Spleen (tissue), 11 donors: Measurements from ENCODE around the gene SNCAIP. TPM values are rescaled to one million over a fixed set of nuclear protein-coding genes. Genes with fewer than 3 reads are reported as not detected.

Experiments used
- DNase-seq: peaks from one replicate; pipeline ENCODE4 v3.0.0-alpha.2; 2020
- H3K27ac ChIP-seq, 8 donors: fragments of 200-600 bp; sonication (generic) in 7 of 8; 1 replicate in 4 of 8; 2 replicates in 4 of 8; pipeline versions ENCODE4 v1.5.0 to v1.8.0; 2016 to 2021; ENCODE audit warnings: inconsistent platforms in 4 of 8, mild to moderate bottlenecking in 4 of 8, moderate library complexity in 1 of 8
- H3K27me3 ChIP-seq, 7 donors: fragments of 200-600 bp; sonication (generic) in 6 of 7; replicated peaks in 1 of 7; 1 replicate in 4 of 7; 2 replicates in 3 of 7; pipeline versions ENCODE4 v1.5.0 to v1.8.0; 2016 to 2021; ENCODE audit warnings: inconsistent platforms in 3 of 7, mild to moderate bottlenecking in 1 of 7
- H3K36me3 ChIP-seq, 6 donors: fragments of 200-600 bp; sonication (generic) in 5 of 6; 1 replicate in 4 of 6; 2 replicates in 2 of 6; pipeline versions ENCODE4 v1.5.0 to v1.8.0; 2016 to 2021; ENCODE audit warnings: inconsistent platforms in 2 of 6
- H3K4me1 ChIP-seq, 6 donors: fragments of 200-600 bp; sonication (generic) in 5 of 6; 1 replicate in 3 of 6; 2 replicates in 3 of 6; pipeline versions ENCODE4 v1.5.0 to v1.8.0; 2016 to 2021; ENCODE audit warnings: inconsistent platforms in 3 of 6
- H3K4me3 ChIP-seq, 8 donors: fragments of 200-600 bp; sonication (generic) in 7 of 8; 1 replicate in 4 of 8; 2 replicates in 4 of 8; pipeline versions ENCODE4 v1.5.0 to v1.8.0; 2016 to 2021; ENCODE audit warnings: inconsistent platforms in 4 of 8, mild to moderate bottlenecking in 4 of 8, moderate library complexity in 2 of 8
- H3K9me3 ChIP-seq, 8 donors: fragments of 200-600 bp; sonication (generic) in 7 of 8; 1 replicate in 4 of 8; 2 replicates in 4 of 8; pipeline versions ENCODE4 v1.5.0 to v1.8.0; 2016 to 2021; ENCODE audit warnings: inconsistent platforms in 4 of 8
- POLR2A ChIP-seq, 3 donors: fragments of 450-650 bp; IDR thresholded peaks; one replicate each; pipeline ENCODE4 v1.5.1; 2017; ENCODE audit warnings: antibody characterized with exemption in 3 of 3, mild to moderate bottlenecking in 1 of 3
- POLR2AphosphoS5 ChIP-seq, 3 donors: sonication (generic); formaldehyde crosslinking; IDR thresholded peaks; one replicate each; pipeline ENCODE4 v1.5.1; 2017; ENCODE audit warnings: antibody characterized with exemption in 3 of 3
- WGBS, 5 donors: extraction: QIAGEN DNeasy Blood & Tissue Kit in 3 of 5; methylation state at CpG; one replicate each; pipeline versions ENCODE4 v1.1.5 to v1.1.7; 2013 to 2018; 5-methylcytosine and 5-hydroxymethylcytosine counted together
- intact Hi-C: fragments of 100-400 bp; cut with DNase I; formaldehyde crosslinking; loops from one replicate; pipeline ENCODE4 v1.15.0; 2023; ENCODE audit warnings: low total_unique reads
- polyA plus RNA-seq, 3 donors: library from polyadenylated mRNA; stranded (reverse); fragments of 200-250 nt; gene quantifications; one replicate each; pipeline ENCODE4 v1.2.1, GENCODE V29; 2013
- total RNA-seq, 7 donors: library from RNA; depleted of rRNA in 3 of 7; stranded (reverse); fragments of >200 nt in 3 of 7; fragmentation: NEBNext Ultra II Directional in 4 of 7; extraction: Animal tissue kit (Norgen Biotek cat#: 25700) in 4 of 7; gene quantifications; one replicate each; pipeline versions ENCODE4 v1.1.0 to v1.2.1, GENCODE V29; 2016 to 2021
- TF ChIP-seq, protein P1 (sequence below), 11 experiments: fragments of 200-600 bp in 7 of 11; fragments of 450-650 bp in 4 of 11; sonication (generic) in 4 of 11; IDR thresholded peaks in 8 of 11; conservative IDR thresholded peaks in 3 of 11; 1 replicate in 7 of 11; 2 replicates in 4 of 11; pipeline versions ENCODE4 v1.4.0 to v1.8.0; 2016 to 2021; ENCODE audit warnings: antibody characterized with exemption in 11 of 11, inconsistent platforms in 4 of 11, mild to moderate bottlenecking in 1 of 11
- donor health status: healthy with polysubstance abuse.
- donor health status: DM: no; HTN: no; CAD: no; lungs with moderate emphysema.
- donor health status: DM: no; HTN: no; CAD: no.
- donor health status: Bipolar disorder and iron deficiency.
- donor health status: healthy.
- donor health status: DM: no; HTN: no; CAD: no.
- donor health status: DM: yes; HTN: yes; CAD: no.

SNCAIP gene
- total and polyA plus RNA-seq, 10 donors: 5.4 to 51.3 (median 17.8) TPM

DNA sequence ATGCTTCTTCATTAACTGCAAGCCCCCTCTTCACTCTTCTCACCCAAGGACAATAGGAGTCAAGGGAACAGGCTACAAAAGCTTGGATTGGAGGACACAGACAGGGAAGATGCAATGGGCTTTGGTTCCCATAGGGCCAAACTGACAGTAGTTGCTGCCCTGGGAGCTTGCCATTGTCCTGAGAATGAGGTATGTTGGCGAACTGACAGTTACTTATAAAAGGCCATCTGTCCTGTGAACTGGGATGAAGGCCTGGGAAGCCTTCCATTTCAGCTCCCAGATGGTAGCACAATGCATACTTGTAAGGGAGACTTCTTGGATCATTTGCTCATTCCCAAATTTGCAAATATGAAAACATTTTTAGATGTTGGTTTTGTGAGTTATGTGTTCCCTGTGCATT lies 88.9 kb downstream of the SNCAIP start:
- Histone ChIP-seq H3K27ac (no peak overlapping the region), H3K4me3 (no peak overlapping the region), H3K9me3 (no peaks in the 10 kb centered on the region), H3K4me1 (no peaks in the 10 kb centered on the region), H3K27me3 (no peaks in the 10 kb centered on the region), H3K36me3 (no peaks in the 10 kb centered on the region)
- TF ChIP-seq POLR2A (IDR thresholded peaks at IDR 0.05): no peak
- TF ChIP-seq, protein P1, sequence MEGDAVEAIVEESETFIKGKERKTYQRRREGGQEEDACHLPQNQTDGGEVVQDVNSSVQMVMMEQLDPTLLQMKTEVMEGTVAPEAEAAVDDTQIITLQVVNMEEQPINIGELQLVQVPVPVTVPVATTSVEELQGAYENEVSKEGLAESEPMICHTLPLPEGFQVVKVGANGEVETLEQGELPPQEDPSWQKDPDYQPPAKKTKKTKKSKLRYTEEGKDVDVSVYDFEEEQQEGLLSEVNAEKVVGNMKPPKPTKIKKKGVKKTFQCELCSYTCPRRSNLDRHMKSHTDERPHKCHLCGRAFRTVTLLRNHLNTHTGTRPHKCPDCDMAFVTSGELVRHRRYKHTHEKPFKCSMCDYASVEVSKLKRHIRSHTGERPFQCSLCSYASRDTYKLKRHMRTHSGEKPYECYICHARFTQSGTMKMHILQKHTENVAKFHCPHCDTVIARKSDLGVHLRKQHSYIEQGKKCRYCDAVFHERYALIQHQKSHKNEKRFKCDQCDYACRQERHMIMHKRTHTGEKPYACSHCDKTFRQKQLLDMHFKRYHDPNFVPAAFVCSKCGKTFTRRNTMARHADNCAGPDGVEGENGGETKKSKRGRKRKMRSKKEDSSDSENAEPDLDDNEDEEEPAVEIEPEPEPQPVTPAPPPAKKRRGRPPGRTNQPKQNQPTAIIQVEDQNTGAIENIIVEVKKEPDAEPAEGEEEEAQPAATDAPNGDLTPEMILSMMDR (IDR thresholded peaks at IDR 0.05 in 8 of 11, conservative IDR thresholded peaks at IDR 0.05 in 3 of 11): no peak
- no peak for TF ChIP-seq POLR2AphosphoS5 (IDR thresholded peaks at IDR 0.05)
- DNase-seq: no peak
- 72 to 93% (median 85%) methylated on average over 1 of the region's 1 CpG for WGBS, 5 donors
- intact Hi-C loops: no loop called here

DNA sequence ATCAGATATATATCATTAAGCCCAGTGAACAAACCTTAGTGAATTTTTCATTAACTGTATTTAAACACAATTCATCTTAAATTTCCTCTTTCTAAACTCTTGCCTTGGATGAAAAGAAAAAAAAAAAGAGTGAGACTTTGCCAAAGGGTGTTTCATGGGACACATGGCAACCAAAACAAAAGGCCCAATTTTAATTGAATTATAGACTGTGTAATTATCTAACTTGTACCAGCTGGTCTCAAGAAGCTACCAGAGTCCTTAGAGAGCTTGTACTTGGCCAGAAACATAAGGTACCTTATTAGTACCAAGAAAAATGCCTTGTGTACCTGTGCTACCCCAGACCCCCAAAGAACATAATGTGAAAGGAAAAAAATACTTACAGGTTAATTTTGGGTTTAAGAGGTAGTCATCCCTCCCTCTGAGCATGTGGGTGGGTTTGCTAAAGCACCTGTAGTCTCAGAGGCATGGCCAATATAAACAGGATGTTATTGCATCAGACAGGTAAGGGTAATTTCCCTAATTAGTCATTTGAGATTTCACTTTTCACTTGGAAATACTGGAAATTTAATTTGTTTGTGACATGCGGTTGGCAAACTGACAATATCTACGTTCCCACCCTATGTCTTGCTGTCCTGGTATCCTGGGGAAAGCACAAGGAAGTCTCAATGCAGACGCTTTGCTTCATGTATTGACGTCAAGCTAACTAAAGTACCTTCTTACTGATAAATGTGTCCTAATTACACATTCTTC lies 90.1 kb downstream of the SNCAIP start:
- no peaks in the 10 kb centered on the region for H3K27me3 ChIP-seq
- TF ChIP-seq, protein P1 (IDR thresholded peaks at IDR 0.05 in 8 of 11, conservative IDR thresholded peaks at IDR 0.05 in 3 of 11): no peak
- no peak for TF ChIP-seq POLR2AphosphoS5 (IDR thresholded peaks at IDR 0.05)
- TF ChIP-seq POLR2A (IDR thresholded peaks at IDR 0.05): no peak
- 75 to 92% (median 87%) methylated on average over 4 of the region's 4 CpGs for WGBS, 5 donors
- intact Hi-C loops: no loop called here
- no peak for DNase-seq
- H3K9me3 ChIP-seq: no peaks in the 10 kb centered on the region
- no peaks in the 10 kb centered on the region for H3K36me3 ChIP-seq
- no peaks in the 10 kb centered on the region for H3K4me1 ChIP-seq
- H3K4me3 ChIP-seq: no peak overlapping the region
- H3K27ac ChIP-seq: no peak overlapping the region

DNA sequence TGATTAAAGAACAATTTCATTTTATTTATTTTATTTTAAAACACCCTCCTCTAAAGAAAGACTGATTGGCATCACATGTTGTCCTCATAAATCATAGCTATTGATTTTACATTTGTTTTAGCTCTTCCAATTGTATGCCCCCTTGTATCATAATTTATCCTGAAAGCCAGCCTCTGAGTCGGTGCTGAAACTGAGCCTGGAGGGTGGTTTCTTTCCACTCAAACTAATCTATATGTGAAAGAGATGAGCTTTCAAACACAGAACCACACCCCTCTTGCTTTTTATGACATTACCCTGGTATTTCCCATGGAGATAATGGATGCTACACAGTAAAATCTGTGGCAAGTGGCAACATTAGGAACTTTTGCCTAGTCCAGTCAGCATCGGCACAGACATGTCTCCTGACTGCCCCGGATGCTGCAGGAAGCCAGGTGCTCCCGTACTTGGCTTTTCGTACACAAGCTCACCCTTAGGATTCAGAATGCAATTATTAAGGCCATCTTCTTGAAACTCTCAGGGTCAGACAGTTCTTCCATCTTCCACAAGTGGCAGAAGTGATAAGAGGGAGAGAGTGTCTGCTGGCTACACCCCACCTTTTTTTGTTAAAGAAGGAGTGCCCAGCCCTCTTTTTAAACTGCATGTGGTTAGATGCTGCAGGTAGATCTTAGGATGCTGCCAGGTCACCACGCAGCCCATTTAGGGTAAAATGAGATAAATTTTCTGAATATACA lies 91.1 kb downstream of the SNCAIP start:
- TF ChIP-seq POLR2A (IDR thresholded peaks at IDR 0.05) (no peak), POLR2AphosphoS5 (IDR thresholded peaks at IDR 0.05) (no peak)
- TF ChIP-seq, protein P1 (IDR thresholded peaks at IDR 0.05 in 8 of 11, conservative IDR thresholded peaks at IDR 0.05 in 3 of 11): no peak
- Histone ChIP-seq H3K27ac (no peak overlapping the region), H3K4me1 (no peaks in the 10 kb centered on the region), H3K36me3 (no peaks in the 10 kb centered on the region), H3K27me3 (no peaks in the 10 kb centered on the region), H3K9me3 (no peaks in the 10 kb centered on the region), H3K4me3 (no peak overlapping the region)
- intact Hi-C loops: no loop called here
- DNase-seq: no peak
- WGBS, 5 donors: 84 to 92% (median 88%) methylated on average over 6 of the region's 6 CpGs

DNA sequence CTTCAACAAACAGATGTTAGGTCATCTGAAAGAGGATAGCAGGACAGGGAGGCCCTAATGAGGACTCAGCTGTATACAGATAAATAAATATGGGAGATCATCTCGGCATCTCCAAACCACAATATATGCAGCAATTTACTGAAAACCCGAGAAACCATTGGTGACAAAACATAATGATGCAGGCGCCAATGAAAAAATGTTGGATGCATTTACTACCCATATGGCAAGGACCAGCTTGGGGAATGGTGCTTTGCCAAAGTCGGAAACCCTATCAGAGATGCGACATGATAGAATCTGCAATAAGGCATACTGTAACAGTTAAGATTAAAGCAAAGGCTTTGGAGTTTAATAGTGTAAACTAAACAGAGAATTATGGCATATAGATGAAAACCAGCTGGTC lies 92.0 kb downstream of the SNCAIP start:
- no peaks in the 10 kb centered on the region for H3K27me3 ChIP-seq
- TF ChIP-seq POLR2AphosphoS5 (IDR thresholded peaks at IDR 0.05) (no peak), POLR2A (IDR thresholded peaks at IDR 0.05) (no peak)
- TF ChIP-seq, protein P1 (IDR thresholded peaks at IDR 0.05 in 8 of 11, conservative IDR thresholded peaks at IDR 0.05 in 3 of 11): no peak
- no peaks in the 10 kb centered on the region for H3K9me3 ChIP-seq
- WGBS, 5 donors: 85 to 93% (median 89%) methylated on average over 5 of the region's 5 CpGs
- H3K36me3 ChIP-seq: no peaks in the 10 kb centered on the region
- intact Hi-C loops: no loop called here
- no peak for DNase-seq
- no peak overlapping the region for H3K27ac ChIP-seq
- no peaks in the 10 kb centered on the region for H3K4me1 ChIP-seq
- H3K4me3 ChIP-seq: no peak overlapping the region
